GM18505 (cell line): Measurements from ENCODE around the gene SH3RF1.
"Not testable (repeated sequence)": the region's sequence is repeated elsewhere in the genome, so short reads cannot be mapped to it uniquely, and the experiment has no call there.

Experiments
- ATAC-seq: cut with Tn5 transposase; IDR thresholded peaks from one replicate; pipeline ENCODE4 v1.9.1; 2021; ENCODE audit not compliant: unreplicated experiment
- POLR2A ChIP-seq: IDR thresholded peaks from 4 replicates; pipeline ENCODE4 v1.6.1; 2011; ENCODE audit warnings: borderline replicate concordance; ENCODE audit not compliant: insufficient read depth, insufficient read length; ENCODE audit errors: extremely low read depth

Gene SH3RF1

GRCh38 chr4:169185133-169185956, 85.4 kb downstream of the SH3RF1 start:
- ATAC-seq, result no peak
- no peak for TF ChIP-seq POLR2A

GRCh38 chr4:169184686-169185085, 86.1 kb downstream of the SH3RF1 start:
- ATAC-seq, result no peak
- TF ChIP-seq POLR2A, result no peak

GRCh38 chr4:169184236-169184635, 86.5 kb downstream of the SH3RF1 start:
- ATAC-seq, result no peak
- no peak for TF ChIP-seq POLR2A

- no peak for TF ChIP-seq POLR2A
- no peak for ATAC-seq
Observed at GRCh38 chr4:169183581-169183980, 87.2 kb downstream of the SH3RF1 start.

- no peak for ATAC-seq
- no peak for TF ChIP-seq POLR2A
Observed at GRCh38 chr4:169179609-169180521, 90.9 kb downstream of the SH3RF1 start.

- not testable (repeated sequence) for ATAC-seq
Observed at GRCh38 chr4:169178092-169178491, 92.7 kb downstream of the SH3RF1 start.

GRCh38 chr4:169175476-169175875, 95.3 kb downstream of the SH3RF1 start:
- no peak for TF ChIP-seq POLR2A
- no peak for ATAC-seq

GRCh38 chr4:169175035-169175434, 95.7 kb downstream of the SH3RF1 start:
- no peak for ATAC-seq
- TF ChIP-seq POLR2A, result no peak

- no peak for ATAC-seq
- TF ChIP-seq POLR2A, result no peak
Observed at GRCh38 chr4:169174247-169174646, 96.5 kb downstream of the SH3RF1 start.

GRCh38 chr4:169167957-169168858, 102.5 kb downstream of the SH3RF1 start:
- TF ChIP-seq POLR2A, result no peak
- ATAC-seq, result peak; percentile 95

GRCh38 chr4:169164669-169165415, 105.9 kb downstream of the SH3RF1 start:
- TF ChIP-seq POLR2A, result no peak
- ATAC-seq, result no peak

- no peak for TF ChIP-seq POLR2A
- no peak for ATAC-seq
Observed at GRCh38 chr4:169163947-169164668, 106.6 kb downstream of the SH3RF1 start.
